ENCODE measurements around the gene TUBA4B.
A peak's percentile ranks its signal among the peaks of the same experiment; 100 is the strongest.

TUBA4B gene

GRCh38 chr2:219252900-219253752 is at the start of gene TUBA4B:
Gene TUBA4B (plus strand): TSS chr2:219253243. CDS start chr2:219253408, 165 bp downstream.
- peak; percentile 52 for DNase-seq (ENCODE audit: low read depth, low spot score)

GRCh38 chr2:219204425-219205164 is 48.4 kb upstream of the TUBA4B start:
- DNase-seq (ENCODE audit: low read depth, low spot score), result no peak

GRCh38 chr2:219205165-219205538 is 47.9 kb upstream of the TUBA4B start:
- no peak for DNase-seq (ENCODE audit: low read depth, low spot score)

DNA sequence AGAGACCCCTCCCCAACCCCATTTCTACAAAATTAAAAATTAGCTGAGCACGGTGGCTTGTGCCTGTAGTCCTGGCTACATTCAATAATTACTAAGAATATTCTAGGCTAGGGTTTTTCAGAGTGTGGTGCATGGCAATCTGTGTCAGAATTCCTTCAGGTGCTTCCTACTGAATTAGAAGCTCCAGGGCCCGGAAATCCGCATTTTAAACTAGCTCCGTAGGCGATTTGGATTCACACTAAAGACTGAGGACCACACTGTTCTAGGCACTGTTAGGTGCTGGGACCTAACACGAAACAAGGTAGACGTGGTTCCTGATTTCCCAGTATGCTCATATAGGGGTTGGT is 47.1 kb upstream of the TUBA4B start:
- DNase-seq (ENCODE audit: low read depth, low spot score), result no peak

- DNase-seq (ENCODE audit: low read depth, low spot score), result peak; percentile 95
These were observed 46.5 kb upstream of the TUBA4B start, which contains the start of gene ZFAND2B for GRCh38 chr2:219206328-219207133. Gene ZFAND2B (plus strand): TSS chr2:219206782. CDS start chr2:219206988, 206 bp downstream.

- no peak for DNase-seq (ENCODE audit: low read depth, low spot score)
These were observed 45.7 kb upstream of the TUBA4B start for GRCh38 chr2:219207134-219207883.

- no peak for DNase-seq (ENCODE audit: low read depth, low spot score)
These were observed 44.9 kb upstream of the TUBA4B start for GRCh38 chr2:219207884-219208740.

- DNase-seq (ENCODE audit: low read depth, low spot score), result no peak
These were observed 43.5 kb upstream of the TUBA4B start for GRCh38 chr2:219209236-219210195.

DNA sequence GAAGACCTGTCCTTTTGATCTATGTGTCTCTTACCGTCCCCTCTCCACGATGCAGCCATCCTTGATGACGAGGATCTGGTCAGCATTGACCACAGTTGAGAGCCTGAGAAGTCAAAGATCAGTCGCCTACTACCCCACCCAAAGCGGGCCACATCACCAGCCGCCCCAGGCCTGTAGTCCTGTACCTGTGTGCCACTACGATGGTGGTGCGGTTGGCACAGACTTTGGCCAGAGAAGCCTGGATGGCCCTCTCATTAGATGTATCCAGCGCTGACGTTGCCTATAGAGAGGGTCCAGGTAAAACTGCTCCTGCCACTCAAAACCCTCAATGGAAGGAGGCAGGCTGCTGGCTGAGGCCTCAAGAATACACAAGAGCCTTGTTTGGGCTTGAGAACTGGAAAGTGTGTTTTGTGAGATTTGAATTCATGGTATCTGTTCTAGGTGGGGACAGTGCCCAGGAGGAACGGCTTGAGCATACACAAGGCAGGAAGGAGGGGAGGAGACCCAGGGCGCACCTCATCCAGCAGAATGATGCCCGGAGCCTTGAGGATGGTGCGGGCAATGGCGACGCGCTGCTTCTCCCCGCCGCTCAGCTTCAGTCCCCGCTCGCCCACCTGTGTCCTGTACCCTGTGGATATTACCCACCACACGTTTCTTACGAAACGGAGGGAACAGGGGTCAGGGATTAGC is 42.7 kb upstream of the TUBA4B start:
- DNase-seq (ENCODE audit: low read depth, low spot score), result no peak

GRCh38 chr2:219210886-219211362 is 42.1 kb upstream of the TUBA4B start:
- DNase-seq (ENCODE audit: low read depth, low spot score), result no peak

GRCh38 chr2:219213026-219213415 is 40.0 kb upstream of the TUBA4B start:
- DNase-seq (ENCODE audit: low read depth, low spot score), result no peak

- DNase-seq (ENCODE audit: low read depth, low spot score), result no peak
These were observed 39.5 kb upstream of the TUBA4B start for GRCh38 chr2:219213486-219214071.

DNA sequence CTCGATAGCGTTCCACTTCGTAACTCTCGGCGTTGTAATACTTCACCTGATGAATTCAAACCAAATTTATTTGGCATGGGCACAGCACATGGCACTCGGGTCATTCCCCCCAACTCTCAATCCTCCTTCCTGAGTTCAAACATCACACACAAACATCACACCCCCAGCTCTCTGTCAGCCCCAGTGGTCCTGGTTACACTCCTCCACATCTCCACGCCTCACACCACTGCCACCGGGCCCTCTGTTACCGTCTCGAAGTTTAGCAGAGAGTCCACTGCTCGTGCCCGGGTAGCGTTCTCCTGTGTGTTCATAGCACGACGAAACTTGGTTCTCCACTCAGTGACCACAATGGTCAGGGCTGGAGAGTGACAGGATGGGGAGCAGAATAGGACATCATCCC is 38.9 kb upstream of the TUBA4B start:
- DNase-seq (ENCODE audit: low read depth, low spot score), result no peak

- no peak for DNase-seq (ENCODE audit: low read depth, low spot score)
These were observed 38.3 kb upstream of the TUBA4B start for GRCh38 chr2:219214786-219215185.

- peak; percentile 44 for DNase-seq (ENCODE audit: low read depth, low spot score)
These were observed 37.0 kb upstream of the TUBA4B start for GRCh38 chr2:219215871-219216534.

DNA sequence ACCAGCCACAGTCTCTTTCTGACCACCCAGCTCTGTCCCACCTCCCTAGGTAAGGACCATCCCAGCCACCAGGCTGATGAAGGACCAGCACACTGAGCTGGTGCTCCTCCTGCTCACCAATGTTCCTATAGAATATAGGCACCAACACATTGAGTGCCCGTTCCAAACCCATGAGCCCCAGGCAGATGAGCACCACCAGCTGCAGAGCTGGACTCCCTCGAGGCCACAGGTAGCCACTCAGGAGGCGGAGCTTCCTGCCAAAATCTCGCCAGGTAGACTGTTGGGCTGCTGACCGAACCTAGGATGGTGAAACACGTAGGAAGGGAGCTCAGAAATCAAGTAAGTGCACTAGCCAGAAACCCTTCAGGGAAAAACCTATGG is 36.5 kb upstream of the TUBA4B start:
- no peak for DNase-seq (ENCODE audit: low read depth, low spot score)

- peak; percentile 85 for DNase-seq (ENCODE audit: low read depth, low spot score)
These were observed 34.8 kb upstream of the TUBA4B start for GRCh38 chr2:219218217-219218731.
